Measurements from ENCODE around the gene ATG7. TPM values are rescaled to one million over a fixed set of nuclear protein-coding genes. Genes with fewer than 3 reads are reported as not detected.

ATG7 gene
- total RNA-seq, 1 experiment from 2014 or later, result 42.3 TPM

DNA sequence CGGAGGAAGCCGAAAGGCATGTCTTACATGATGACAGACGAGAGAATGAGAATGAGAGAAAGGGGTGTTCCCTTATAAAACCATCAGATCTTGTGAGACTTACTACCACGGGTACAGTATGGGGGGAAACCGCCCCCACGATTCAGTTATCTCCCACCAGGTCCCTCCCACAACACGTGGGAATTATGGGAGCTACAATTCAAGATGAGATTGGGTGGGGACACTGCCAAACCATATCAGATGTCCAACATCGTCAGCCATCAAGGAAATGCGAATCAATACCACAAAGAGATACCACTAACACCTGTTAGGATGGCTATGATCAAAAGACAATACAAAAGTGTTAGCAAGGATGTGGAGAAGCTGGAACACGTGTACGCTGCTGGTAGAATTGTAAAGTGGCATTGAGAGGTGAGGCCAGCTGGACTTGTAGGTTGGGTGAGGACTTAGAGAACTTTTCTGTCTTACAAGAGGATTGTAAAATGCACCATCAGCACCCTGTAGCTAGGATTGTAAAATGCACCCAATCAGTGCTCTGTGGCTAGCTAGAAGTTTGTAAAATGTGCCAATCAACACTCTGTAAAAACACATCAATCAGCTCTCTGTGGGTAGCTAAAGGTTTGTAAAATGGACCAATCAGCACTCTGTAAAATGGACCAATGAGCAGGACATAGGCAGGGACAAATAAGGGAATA, 334.0 kb downstream of the ATG7 start:
- no peak for DNase-seq (ENCODE audit: low read depth)

DNA sequence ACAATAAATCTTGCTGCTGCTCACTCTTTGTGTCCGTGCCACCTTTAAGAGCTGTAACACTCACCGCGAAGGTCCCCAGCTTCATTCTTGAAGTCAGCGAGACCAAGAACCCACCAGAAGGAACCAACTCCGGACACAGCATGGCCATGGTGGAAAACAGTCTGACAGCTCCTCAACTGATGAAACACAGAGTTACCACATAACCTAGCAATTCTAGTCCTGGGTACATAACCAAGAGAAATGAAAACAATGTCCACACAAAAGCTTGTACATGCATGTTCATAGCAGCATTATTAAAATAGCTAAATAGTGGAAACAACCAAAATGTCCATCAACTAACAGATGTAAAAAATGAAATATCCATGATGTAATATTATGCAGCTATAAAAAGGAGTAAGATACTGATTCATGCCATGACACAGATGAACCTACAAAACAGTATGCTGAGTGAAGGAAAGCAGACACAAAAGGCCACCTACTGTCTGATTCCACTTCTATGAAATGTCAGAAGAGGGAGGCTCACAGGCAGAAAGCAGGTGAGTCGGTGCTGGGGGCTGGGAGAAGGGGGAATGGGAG, 334.8 kb downstream of the ATG7 start:
- no peak for DNase-seq (ENCODE audit: low read depth)

Small RNAs within 50 kb of the gene (small RNA-seq; reads per million reads assigned to genes)
- gene AC022001.1, result not detected
- not detected for gene AC026185.1
- gene AC083855.1, result not detected

Other genes with a start within 250 kb of the ATG7 start
- 16.1 and 16.7 TPM in 2 replicates for gene HRH1, start 117.9 kb upstream of the ATG7 start, total RNA-seq (2014; rRNA removed; shearing (Covaris generic))

All from HT1080 (cell line).